Measurements from ENCODE around the gene OXNAD1. TPM values are rescaled to one million over a fixed set of nuclear protein-coding genes. Genes with fewer than 3 reads are reported as not detected.
A peak's percentile ranks its signal among the peaks of the same experiment; 100 is the strongest.

Gene OXNAD1
- total RNA-seq, 1 donor from 2014 or later = 20.2 TPM

DNA sequence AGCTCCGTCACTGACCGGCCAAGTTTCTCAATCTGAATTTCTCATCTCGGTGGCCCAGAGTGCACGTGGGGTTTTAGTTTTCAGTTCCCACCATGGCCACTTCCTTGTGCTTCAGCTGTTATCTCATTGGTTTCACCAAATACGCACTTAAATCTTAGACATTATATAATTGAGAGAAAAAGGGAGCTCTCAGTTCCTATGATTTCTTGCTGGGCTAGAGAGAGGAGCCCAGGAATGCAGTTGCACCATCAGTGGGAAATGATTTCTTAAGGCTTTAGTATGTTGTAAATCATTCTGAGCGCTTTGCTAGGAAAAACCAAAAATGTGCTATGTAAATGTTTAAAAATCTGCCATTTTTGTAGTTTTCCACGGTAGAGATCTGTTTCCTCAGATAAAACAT lies 53.2 kb downstream of the OXNAD1 start:
- Histone ChIP-seq H3K36me3 (peaks cover 85% of the 10 kb centered on the region), H3K27ac (replicated peaks) (peak overlapping the region; percentile 3)
- intact Hi-C loops (cut with micrococcal nuclease) = no loop called here

DNA sequence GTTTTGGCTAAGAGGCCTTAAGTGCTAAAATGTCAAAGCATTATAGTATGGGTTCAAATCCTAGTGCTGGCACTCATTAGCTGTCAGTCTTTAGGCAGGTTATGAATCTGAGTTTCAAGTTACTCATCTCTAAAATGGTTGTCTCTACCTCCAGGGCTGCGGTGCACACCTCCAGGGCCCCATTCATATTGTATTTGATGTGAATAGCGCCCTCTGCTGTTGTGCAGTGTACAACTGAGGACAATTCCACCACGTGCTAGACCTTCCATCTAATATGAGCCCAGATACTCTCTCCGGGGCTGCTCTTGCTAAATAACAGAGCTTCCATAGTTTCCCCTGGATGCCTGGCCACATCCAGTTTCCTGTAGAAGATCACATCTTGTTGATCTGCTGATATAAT lies 54.3 kb downstream of the OXNAD1 start:
- peaks cover 86% of the 10 kb centered on the region for H3K36me3 ChIP-seq
- intact Hi-C loops (cut with micrococcal nuclease) = no loop called here
- H3K4me3 ChIP-seq = no peak overlapping the region
- H3K27me3 ChIP-seq (ENCODE audit: low read depth) = no peaks in the 10 kb centered on the region
- TF ChIP-seq, protein P1, sequence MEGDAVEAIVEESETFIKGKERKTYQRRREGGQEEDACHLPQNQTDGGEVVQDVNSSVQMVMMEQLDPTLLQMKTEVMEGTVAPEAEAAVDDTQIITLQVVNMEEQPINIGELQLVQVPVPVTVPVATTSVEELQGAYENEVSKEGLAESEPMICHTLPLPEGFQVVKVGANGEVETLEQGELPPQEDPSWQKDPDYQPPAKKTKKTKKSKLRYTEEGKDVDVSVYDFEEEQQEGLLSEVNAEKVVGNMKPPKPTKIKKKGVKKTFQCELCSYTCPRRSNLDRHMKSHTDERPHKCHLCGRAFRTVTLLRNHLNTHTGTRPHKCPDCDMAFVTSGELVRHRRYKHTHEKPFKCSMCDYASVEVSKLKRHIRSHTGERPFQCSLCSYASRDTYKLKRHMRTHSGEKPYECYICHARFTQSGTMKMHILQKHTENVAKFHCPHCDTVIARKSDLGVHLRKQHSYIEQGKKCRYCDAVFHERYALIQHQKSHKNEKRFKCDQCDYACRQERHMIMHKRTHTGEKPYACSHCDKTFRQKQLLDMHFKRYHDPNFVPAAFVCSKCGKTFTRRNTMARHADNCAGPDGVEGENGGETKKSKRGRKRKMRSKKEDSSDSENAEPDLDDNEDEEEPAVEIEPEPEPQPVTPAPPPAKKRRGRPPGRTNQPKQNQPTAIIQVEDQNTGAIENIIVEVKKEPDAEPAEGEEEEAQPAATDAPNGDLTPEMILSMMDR (IDR thresholded peaks at IDR 0.05; ENCODE audit: borderline replicate concordance) = peak; percentile 39
- H3K4me1 ChIP-seq = peaks cover 17% of the 10 kb centered on the region
- H3K27ac ChIP-seq (replicated peaks) = no peak overlapping the region
- no peaks in the 10 kb centered on the region for H3K9me3 ChIP-seq (replicated peaks)
- no peak for DNase-seq

More for the DNA sequence above, 53.2 kb downstream of the OXNAD1 start:
- H3K9me3 ChIP-seq (replicated peaks) = no peaks in the 10 kb centered on the region
- H3K4me1 ChIP-seq = peaks cover 24% of the 10 kb centered on the region
- DNase-seq = no peak
- H3K4me3 ChIP-seq = no peak overlapping the region
- TF ChIP-seq, protein P1 (IDR thresholded peaks at IDR 0.05; ENCODE audit: borderline replicate concordance) = no peak
- no peaks in the 10 kb centered on the region for H3K27me3 ChIP-seq (ENCODE audit: low read depth)

DNA sequence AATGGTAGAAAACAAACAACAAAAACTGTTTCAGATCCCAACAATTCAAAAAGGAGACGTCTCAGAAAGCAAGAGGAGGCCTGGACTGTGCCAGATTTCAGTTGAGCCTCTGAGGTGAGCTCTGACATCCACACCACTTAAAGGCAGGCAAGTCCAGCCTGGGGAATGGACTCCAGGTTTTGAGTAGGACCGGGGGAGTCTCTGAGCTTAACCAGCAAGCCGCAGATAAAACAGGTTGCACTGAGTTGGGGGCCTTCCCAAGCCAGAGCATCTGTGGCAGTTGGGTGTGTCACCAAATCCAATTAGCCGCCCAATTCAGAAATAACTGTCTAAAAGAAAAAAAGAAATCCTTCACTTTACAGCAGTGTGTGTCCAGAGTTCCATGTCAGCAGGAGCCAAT lies 54.7 kb downstream of the OXNAD1 start:
- Histone ChIP-seq H3K27ac (replicated peaks) (no peak overlapping the region), H3K9me3 (replicated peaks) (no peaks in the 10 kb centered on the region), H3K27me3 (ENCODE audit: low read depth) (no peaks in the 10 kb centered on the region), H3K4me1 (peaks cover 17% of the 10 kb centered on the region), H3K36me3 (peaks cover 87% of the 10 kb centered on the region), H3K4me3 (no peak overlapping the region)
- intact Hi-C loops (cut with micrococcal nuclease) = no loop called here
- DNase-seq = no peak
- TF ChIP-seq, protein P1 (IDR thresholded peaks at IDR 0.05; ENCODE audit: borderline replicate concordance) = no peak

DNA sequence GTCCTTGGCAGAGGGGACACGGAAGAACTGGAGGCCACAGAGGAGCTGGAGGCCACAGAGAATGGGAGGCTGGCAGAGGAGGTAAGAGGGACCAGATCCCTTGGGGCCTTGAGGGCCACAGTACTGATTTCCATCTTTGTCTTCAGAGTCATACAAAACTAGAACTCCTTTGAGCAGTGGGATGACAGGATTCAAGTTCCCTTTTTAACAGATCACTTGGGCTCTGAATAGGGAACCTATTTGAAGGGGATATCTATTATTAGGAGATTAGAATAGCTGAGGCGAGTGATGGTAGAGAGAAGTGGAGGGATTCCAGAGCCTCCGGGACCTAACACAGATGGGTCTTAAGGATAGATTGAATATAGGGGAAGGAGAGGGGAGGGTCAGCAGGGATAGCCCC lies 55.7 kb downstream of the OXNAD1 start:
- H3K36me3 ChIP-seq = peaks cover 89% of the 10 kb centered on the region
- no peak overlapping the region for H3K4me3 ChIP-seq
- DNase-seq = no peak
- TF ChIP-seq, protein P1 (IDR thresholded peaks at IDR 0.05; ENCODE audit: borderline replicate concordance) = no peak
- peaks cover 17% of the 10 kb centered on the region for H3K4me1 ChIP-seq
- no peak overlapping the region for H3K27ac ChIP-seq (replicated peaks)
- intact Hi-C loops (cut with micrococcal nuclease) = no loop called here
- H3K27me3 ChIP-seq (ENCODE audit: low read depth) = no peaks in the 10 kb centered on the region
- H3K9me3 ChIP-seq (replicated peaks) = no peaks in the 10 kb centered on the region

DNA sequence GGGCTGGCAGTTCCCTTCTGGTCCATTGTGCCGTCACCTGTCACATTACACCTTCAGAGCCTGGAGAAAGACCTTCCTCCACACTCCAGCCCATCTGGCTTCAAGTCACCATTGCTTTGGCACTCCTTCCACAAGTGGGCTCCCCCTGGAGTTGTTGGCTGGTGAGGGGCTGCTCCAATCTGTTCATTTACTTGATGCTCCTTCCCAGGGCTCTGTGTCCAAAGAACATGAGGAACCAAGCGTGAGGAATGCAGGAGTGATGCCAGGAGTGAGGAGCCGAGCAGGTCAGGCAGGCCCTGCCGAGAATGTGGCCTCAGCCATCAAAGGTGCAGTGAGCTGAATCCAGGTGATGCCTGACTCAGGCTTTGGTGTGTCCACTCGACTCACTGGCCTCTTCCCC lies 57.2 kb downstream of the OXNAD1 start:
- no peaks in the 10 kb centered on the region for H3K27me3 ChIP-seq (ENCODE audit: low read depth)
- intact Hi-C loops (cut with micrococcal nuclease) = no loop called here
- H3K27ac ChIP-seq (replicated peaks) = no peak overlapping the region
- peaks cover 17% of the 10 kb centered on the region for H3K4me1 ChIP-seq
- H3K4me3 ChIP-seq = no peak overlapping the region
- H3K9me3 ChIP-seq (replicated peaks) = no peaks in the 10 kb centered on the region
- DNase-seq = no peak
- peaks cover 82% of the 10 kb centered on the region for H3K36me3 ChIP-seq
- TF ChIP-seq, protein P1 (IDR thresholded peaks at IDR 0.05; ENCODE audit: borderline replicate concordance) = no peak

DNA sequence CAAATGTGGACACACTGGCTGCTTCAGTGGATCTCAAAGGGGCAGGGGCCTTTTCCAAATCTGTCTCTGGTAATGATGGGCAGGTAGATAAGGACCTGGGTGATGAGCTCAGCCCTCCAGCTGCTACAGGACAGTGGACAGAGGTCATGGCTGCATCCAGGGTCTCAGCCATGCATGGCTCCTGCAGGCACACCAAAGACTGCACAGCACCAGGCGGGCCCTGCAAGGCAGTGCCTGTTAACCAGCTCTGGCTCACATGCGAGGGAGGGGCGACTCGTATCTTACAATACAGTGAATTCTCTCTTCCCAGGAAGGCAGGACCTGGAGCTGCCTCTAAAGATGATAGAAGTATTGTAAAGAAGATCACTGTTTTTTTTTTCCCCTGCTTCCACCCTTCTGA lies 58.7 kb downstream of the OXNAD1 start:
- no peak for DNase-seq
- intact Hi-C loops (cut with micrococcal nuclease) = no loop called here
- Histone ChIP-seq H3K4me3 (no peak overlapping the region), H3K27ac (replicated peaks) (no peak overlapping the region), H3K4me1 (peaks cover 16% of the 10 kb centered on the region), H3K36me3 (peaks cover 79% of the 10 kb centered on the region), H3K9me3 (replicated peaks) (no peaks in the 10 kb centered on the region), H3K27me3 (ENCODE audit: low read depth) (no peaks in the 10 kb centered on the region)
- TF ChIP-seq, protein P1 (IDR thresholded peaks at IDR 0.05; ENCODE audit: borderline replicate concordance) = no peak
